RWPE1 (cell line): ENCODE measurements around the gene RADIL.
A peak's percentile ranks its signal among the peaks of the same experiment; 100 is the strongest.

Source experiments
- CTCF ChIA-PET: fragments of 350-600 bp; sonication (Branson Sonifier 250); formaldehyde crosslinking; extraction: SDS; loops from one replicate; lab custom pipeline; 2021; lab: Yijun Ruan, JAX
- POLR2A ChIA-PET: fragments of 400-600 bp; formaldehyde crosslinking; extraction: SDS; loops from one replicate; lab custom pipeline; 2020; ENCODE audit warnings: antibody characterized with exemption; ENCODE audit not compliant: low non-redundant PET; lab: Yijun Ruan, JAX
- DNase-seq: peaks from one replicate; pipeline ENCODE4 v3.0.0; 2012; ENCODE audit warnings: low spot score
- H3K27ac ChIP-seq: fragments of 450-650 bp; 2 replicates; pipeline ENCODE4 v1.5.1; 2017
- TF ChIP-seq, protein P1 (sequence below): fragments of 450-650 bp; conservative IDR thresholded peaks from 2 replicates; pipeline ENCODE4 v1.5.1; 2017; ENCODE audit warnings: low read depth, mild to moderate bottlenecking

Gene RADIL

DNA sequence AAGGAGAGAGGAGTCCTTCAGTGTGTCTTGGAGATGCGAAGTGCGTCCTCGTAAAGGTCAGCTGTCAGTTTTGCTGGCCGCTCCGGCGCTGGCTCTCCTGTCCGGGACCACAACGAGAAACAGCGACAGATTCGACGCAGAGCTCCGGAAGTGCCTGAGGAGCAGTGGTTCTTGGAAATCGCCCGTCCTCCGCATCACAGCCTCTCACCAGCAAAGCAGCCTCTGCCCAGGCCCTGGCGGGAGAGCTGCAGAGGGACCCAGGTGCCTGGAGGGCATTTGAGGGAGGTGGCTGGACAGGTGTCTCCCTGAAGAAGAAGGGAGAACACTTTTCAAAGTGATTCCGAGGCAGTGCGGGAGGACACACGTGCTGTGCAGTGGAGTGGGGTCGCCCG is 119.7 kb downstream of the RADIL start:
- TF ChIP-seq, protein P1, sequence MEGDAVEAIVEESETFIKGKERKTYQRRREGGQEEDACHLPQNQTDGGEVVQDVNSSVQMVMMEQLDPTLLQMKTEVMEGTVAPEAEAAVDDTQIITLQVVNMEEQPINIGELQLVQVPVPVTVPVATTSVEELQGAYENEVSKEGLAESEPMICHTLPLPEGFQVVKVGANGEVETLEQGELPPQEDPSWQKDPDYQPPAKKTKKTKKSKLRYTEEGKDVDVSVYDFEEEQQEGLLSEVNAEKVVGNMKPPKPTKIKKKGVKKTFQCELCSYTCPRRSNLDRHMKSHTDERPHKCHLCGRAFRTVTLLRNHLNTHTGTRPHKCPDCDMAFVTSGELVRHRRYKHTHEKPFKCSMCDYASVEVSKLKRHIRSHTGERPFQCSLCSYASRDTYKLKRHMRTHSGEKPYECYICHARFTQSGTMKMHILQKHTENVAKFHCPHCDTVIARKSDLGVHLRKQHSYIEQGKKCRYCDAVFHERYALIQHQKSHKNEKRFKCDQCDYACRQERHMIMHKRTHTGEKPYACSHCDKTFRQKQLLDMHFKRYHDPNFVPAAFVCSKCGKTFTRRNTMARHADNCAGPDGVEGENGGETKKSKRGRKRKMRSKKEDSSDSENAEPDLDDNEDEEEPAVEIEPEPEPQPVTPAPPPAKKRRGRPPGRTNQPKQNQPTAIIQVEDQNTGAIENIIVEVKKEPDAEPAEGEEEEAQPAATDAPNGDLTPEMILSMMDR = no peak
- no peak overlapping the region for H3K27ac ChIP-seq
- CTCF ChIA-PET = interaction anchor here (0.7 kb wide), 1 partner anchor 11 kb away, joined by 4 read pairs; the partner anchor contains the start of gene AP5Z1
- no peak for DNase-seq
- POLR2A ChIA-PET = no interaction called here

DNA sequence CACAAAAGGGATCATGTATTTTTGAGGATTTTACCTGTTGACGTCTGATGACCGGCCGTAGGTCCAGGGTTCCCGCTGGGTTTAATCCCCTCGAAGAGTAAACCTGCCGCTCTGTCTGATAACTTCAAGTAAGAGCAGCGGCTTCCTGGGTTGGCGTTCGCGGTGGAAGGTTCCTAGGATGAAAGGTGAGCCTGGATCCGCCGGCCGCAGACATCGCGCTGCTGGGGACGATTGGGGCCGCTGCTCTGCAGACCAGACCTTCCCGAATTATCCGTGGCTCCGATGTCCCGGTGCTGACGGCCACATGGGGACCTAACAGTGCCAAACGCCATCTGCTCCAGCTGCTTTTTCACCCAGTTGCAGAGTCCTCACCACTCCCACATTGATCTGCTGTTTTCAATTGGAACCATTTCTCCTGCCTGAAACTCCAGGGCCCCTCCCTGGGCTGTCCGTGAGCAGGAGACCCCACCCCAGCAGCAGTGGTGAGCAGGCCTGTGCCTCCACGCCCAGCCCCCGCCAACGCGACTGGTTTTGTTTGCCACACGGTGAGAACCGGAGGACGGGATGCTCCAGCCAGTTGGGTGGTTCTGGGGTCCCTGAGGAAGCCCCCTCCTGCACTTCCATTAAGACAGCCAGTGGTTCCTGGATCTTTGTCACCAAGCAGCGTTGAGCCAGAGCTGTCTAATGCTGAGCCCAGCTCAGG is 120.3 kb downstream of the RADIL start:
- H3K27ac ChIP-seq = no peak overlapping the region
- DNase-seq = no peak
- POLR2A ChIA-PET = no interaction called here
- CTCF ChIA-PET = interaction anchor here (0.7 kb wide), 1 partner anchor 12 kb away, joined by 4 read pairs; the partner anchor contains the start of gene AP5Z1
- TF ChIP-seq, protein P1 = no peak

DNA sequence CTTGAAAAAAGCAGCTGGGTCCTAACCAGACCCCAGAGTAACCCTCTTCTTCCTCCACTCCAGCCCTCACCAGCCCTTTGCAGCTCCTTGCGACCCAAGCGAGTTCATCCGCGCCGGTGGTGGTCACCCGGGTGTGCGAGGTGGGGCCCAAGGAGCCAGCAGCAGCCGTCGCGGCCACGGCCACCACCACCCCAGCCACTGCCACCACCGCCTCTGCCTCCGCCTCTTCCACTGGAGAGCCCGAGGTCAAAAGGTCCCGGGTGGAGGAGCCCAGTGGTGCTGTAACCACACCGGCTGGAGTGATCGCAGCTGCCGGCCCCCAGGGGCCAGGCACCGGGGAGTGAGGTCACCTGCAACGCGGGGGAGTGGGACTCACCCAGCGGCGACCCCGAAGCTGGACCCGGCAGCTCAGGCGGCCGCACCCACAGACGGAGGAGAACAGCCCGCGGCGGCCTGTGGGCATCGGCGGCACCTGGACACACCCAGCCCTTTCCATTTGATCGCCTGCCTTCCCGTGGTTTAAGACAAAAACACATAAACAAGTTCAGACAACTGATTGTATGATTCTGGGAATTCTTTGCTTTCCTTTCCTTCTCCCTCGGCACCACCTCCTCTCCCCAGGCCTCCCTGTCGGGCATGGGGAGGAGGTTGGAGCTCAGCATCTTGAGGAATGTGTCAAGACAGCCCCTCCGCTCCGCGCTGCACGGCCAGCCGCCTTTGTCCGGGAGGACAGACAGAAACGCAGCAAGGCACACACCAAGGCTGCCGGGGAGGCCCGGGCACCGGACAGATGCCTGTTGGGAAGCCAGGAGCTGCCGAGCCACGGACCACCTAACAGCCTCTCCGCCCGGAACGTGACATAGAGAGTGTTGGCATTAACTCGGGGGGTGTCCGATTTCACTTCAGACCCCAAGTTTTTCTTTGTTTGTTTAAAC is 121.1 kb downstream of the RADIL start:
- CTCF ChIA-PET = interaction anchor here (0.9 kb wide), 1 partner anchor 13 kb away, joined by 3 read pairs; the partner anchor contains the start of gene AP5Z1
- POLR2A ChIA-PET = no interaction called here
- DNase-seq = no peak
- no peak overlapping the region for H3K27ac ChIP-seq
- TF ChIP-seq, protein P1 = no peak

DNA sequence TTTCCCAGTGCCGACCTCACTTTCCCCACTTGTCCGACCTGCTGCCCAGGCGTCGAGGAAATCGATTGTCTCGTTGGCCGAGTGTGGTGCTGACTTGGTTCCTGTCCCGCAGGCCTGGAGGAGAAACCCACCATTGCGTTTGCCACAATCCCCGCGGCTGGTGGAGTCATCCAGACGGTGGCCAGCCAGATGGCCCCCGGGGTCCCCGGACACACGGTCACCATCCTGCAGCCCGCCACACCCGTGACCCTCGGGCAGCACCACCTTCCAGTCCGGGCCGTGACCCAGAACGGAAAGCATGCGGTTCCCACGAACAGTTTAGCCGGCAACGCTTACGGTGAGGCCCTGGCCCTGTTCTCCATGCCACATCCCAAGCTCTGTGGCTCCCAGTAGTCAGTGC is 122.6 kb downstream of the RADIL start:
- CTCF ChIA-PET = interaction anchor here (1.4 kb wide), 1 partner anchor 31 kb away, joined by 4 read pairs; no protein-coding TSS in a partner anchor

DNA sequence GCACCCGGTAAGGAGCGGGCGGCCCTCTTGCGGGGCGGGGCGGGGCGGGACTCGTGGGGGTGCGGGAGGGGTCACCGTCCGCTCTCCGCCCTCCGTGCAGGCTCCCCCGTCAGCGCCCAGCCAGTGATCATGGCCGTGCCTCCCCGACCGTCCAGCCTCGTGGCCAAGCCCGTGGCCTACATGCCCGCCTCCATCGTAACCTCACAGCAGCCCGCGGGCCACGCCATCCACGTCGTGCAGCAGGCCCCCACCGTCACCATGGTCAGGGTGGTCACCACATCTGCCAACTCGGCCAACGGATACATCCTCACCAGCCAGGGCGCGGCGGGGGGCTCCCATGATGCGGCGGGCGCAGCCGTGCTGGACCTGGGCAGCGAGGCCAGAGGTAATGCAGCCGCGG is 124.3 kb downstream of the RADIL start:
- POLR2A ChIA-PET = no interaction called here
- CTCF ChIA-PET = interaction anchor here (1.4 kb wide), 1 partner anchor 32 kb away, joined by 4 read pairs; no protein-coding TSS in a partner anchor
- TF ChIP-seq, protein P1 = no peak

More for the DNA sequence above, 122.6 kb downstream of the RADIL start:
- DNase-seq = no peak
- TF ChIP-seq, protein P1 = no peak
- H3K27ac ChIP-seq = 0 out of 2 replicates have a peak overlapping the region, but pooled peaks have one; percentile 1
- POLR2A ChIA-PET = no interaction called here

DNA sequence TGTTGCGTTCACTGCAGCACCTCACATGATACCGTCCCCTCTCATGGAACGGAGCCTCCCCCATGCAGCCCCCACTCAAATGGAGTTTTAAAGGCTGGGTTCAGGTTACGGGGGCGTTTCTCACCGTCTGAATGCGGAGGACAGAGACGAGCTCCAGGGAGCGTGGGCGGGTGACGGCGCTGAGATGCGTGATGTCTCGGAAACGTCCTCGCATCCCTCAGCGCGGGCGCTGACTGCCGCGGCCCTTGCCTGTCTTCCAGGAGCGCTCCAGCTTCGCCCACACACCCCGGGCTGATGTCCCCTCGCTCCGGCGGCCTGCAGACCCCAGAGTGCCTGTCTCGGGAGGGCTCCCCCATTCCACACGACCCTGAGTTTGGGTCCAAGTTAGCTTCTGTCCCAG is 124.7 kb downstream of the RADIL start:
- ChIA-PET CTCF (interaction anchor here (1.0 kb wide), 1 partner anchor 127 kb away, joined by 6 read pairs; no protein-coding TSS in a partner anchor), POLR2A (no interaction called here)
- DNase-seq = no peak
- H3K27ac ChIP-seq = no peak overlapping the region; the same call in 1 of the 2 replicates
- TF ChIP-seq, protein P1 = no peak

More for the DNA sequence above, 124.3 kb downstream of the RADIL start:
- DNase-seq = no peak
- H3K27ac ChIP-seq = no peak overlapping the region; the same call in 1 of the 2 replicates
